PC-9 (cell line): Measurements from ENCODE around the gene TRIM24. TPM values are rescaled to one million over a fixed set of nuclear protein-coding genes. Genes with fewer than 3 reads are reported as not detected.

Experiments used
- BruUV-seq: library from RNA; stranded (reverse); fragments of 400-500 nt; replicated peaks from 2 replicates; lab custom pipeline; 2021; lab: Mats Ljungman, UMichigan
- CTCF ChIA-PET: fragments of 300-600 bp; sonication (Branson Sonifier 250); formaldehyde crosslinking; loops from one replicate; lab custom pipeline; 2022; ENCODE audit warnings: antibody characterized with exemption; lab: Charles Lee
- POLR2A ChIA-PET: fragments of 300-600 bp; sonication (Branson Sonifier 250); formaldehyde crosslinking; loops from one replicate; lab custom pipeline; 2022; ENCODE audit warnings: antibody characterized with exemption; ENCODE audit not compliant: unreplicated experiment; lab: Charles Lee
- DNase-seq, 2 experiments: peaks; one replicate each; pipeline versions ENCODE4 v3.0.0 to v3.0.0-alpha.2; 2015 to 2022; ENCODE audit warnings: mixed read lengths in 1 of 2
- H2AFZ ChIP-seq: fragments of 200-600 bp; sonication (generic); 2 replicates; pipeline ENCODE4 v1.8.1; 2017; ENCODE audit warnings: antibody characterized with exemption
- H3F3A ChIP-seq: fragments of 200-600 bp; sonication (generic); 2 replicates; pipeline ENCODE4 v1.8.1; 2017; ENCODE audit warnings: antibody characterized with exemption, mild to moderate bottlenecking, low read depth; ENCODE audit not compliant: insufficient read depth
- H3K27ac ChIP-seq: fragments of 200-600 bp; sonication (generic); 2 replicates; pipeline ENCODE4 v1.6.1; 2016; ENCODE audit warnings: mixed run types
- H3K27me3 ChIP-seq: fragments of 200-600 bp; sonication (generic); 2 replicates; pipeline ENCODE4 v1.6.1; 2016; ENCODE audit warnings: low read depth, mixed run types; ENCODE audit not compliant: insufficient read depth
- H3K36me3 ChIP-seq: fragments of 200-600 bp; sonication (generic); 2 replicates; pipeline ENCODE4 v1.6.1; 2016; ENCODE audit warnings: low read depth, mixed run types
- H3K4me1 ChIP-seq: fragments of 200-600 bp; sonication (generic); replicated peaks from 2 replicates; pipeline ENCODE4 v1.6.1; 2016; ENCODE audit warnings: mixed run types; ENCODE audit not compliant: insufficient read depth
- H3K4me2 ChIP-seq: fragments of 200-600 bp; sonication (generic); 2 replicates; pipeline ENCODE4 v1.6.1; 2017; ENCODE audit warnings: mixed run types
- H3K4me3 ChIP-seq: fragments of 200-600 bp; sonication (generic); 2 replicates; pipeline ENCODE4 v1.6.1; 2016; ENCODE audit warnings: mixed run types
- H3K79me2 ChIP-seq: fragments of 200-600 bp; sonication (generic); 2 replicates; pipeline ENCODE4 v1.6.1; 2017; ENCODE audit warnings: low read depth, mixed run types
- H3K9me2 ChIP-seq: fragments of 200-600 bp; sonication (generic); 2 replicates; pipeline ENCODE4 v1.8.1; 2017; ENCODE audit warnings: mild to moderate bottlenecking; ENCODE audit not compliant: insufficient read depth
- H3K9me3 ChIP-seq: fragments of 200-600 bp; sonication (generic); 2 replicates; pipeline ENCODE4 v1.8.1; 2016; ENCODE audit warnings: low read depth; ENCODE audit not compliant: insufficient read depth
- H4K20me1 ChIP-seq: fragments of 200-600 bp; sonication (generic); 2 replicates; pipeline ENCODE4 v1.8.1; 2017; ENCODE audit not compliant: insufficient read depth
- EZH2 ChIP-seq: fragments of 200-600 bp; sonication (generic); IDR thresholded peaks from 2 replicates; pipeline ENCODE4 v1.8.0; 2017; ENCODE audit warnings: antibody characterized with exemption, low read depth
- intact Hi-C: fragments of 100-400 bp; cut with micrococcal nuclease; formaldehyde crosslinking; loops from one replicate; pipeline ENCODE4 v1.10.0; 2022; ENCODE audit not compliant: unreplicated experiment
- total RNA-seq: library from RNA; stranded (reverse); gene quantifications from 2 replicates; pipeline ENCODE4 v1.2.3, GENCODE V29; 2021
- TF ChIP-seq, protein P1 (sequence below): fragments of 200-600 bp; sonication (generic); conservative IDR thresholded peaks from 2 replicates; pipeline ENCODE4 v1.6.1; 2017; ENCODE audit warnings: mixed run types, antibody characterized with exemption, mild to moderate bottlenecking, moderate library complexity

Gene TRIM24
- total RNA-seq, 1 experiment from 2014 or later, result 20.5 TPM

DNA sequence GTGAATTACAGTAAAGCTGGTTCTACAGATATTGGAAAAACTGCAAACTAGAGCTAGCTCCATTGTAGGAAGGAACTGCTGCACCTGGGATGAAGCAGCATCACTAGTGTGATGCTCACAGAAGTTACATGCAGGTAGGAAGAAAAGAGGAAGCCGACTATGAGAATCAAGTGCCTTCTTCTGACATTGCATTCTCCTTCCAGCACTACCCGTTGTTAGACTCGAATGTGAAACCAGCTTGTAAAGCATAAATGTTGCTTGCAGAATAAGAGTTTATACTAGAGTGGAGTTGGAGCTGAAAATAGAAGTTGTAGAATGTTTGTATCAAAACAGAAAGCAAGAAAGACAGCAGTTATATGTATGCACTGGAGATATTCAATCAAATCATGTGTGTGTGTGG, 49.9 kb downstream of the TRIM24 start:
- H3K27me3 ChIP-seq, result no peaks in the 10 kb centered on the region
- ChIA-PET CTCF (interaction anchor here (0.7 kb wide), 2 partner anchors 18 to 183 kb away, joined by 3 to 14 read pairs; no protein-coding TSS in a partner anchor), POLR2A (no interaction called here)
- no peaks in the 10 kb centered on the region for H4K20me1 ChIP-seq
- no TSS peak for BruUV-seq
- H3F3A ChIP-seq, result no peaks in the 10 kb centered on the region; the same call in 1 of the 2 replicates
- no peaks in the 10 kb centered on the region for H3K9me2 ChIP-seq
- intact Hi-C loops, result no loop called here
- no peak overlapping the region for H3K4me2 ChIP-seq
- H2AFZ ChIP-seq, result no peak overlapping the region
- no peaks in the 10 kb centered on the region; the same call in 1 of the 2 replicates for H3K9me3 ChIP-seq
- TF ChIP-seq EZH2, result no peak
- TF ChIP-seq, protein P1, sequence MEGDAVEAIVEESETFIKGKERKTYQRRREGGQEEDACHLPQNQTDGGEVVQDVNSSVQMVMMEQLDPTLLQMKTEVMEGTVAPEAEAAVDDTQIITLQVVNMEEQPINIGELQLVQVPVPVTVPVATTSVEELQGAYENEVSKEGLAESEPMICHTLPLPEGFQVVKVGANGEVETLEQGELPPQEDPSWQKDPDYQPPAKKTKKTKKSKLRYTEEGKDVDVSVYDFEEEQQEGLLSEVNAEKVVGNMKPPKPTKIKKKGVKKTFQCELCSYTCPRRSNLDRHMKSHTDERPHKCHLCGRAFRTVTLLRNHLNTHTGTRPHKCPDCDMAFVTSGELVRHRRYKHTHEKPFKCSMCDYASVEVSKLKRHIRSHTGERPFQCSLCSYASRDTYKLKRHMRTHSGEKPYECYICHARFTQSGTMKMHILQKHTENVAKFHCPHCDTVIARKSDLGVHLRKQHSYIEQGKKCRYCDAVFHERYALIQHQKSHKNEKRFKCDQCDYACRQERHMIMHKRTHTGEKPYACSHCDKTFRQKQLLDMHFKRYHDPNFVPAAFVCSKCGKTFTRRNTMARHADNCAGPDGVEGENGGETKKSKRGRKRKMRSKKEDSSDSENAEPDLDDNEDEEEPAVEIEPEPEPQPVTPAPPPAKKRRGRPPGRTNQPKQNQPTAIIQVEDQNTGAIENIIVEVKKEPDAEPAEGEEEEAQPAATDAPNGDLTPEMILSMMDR, result no peak
- H3K27ac ChIP-seq, result no peak overlapping the region
- no peaks in the 10 kb centered on the region for H3K4me1 ChIP-seq
- DNase-seq, result no peak
- H3K79me2 ChIP-seq, result peaks cover 6% of the 10 kb centered on the region; the same call in 1 of the 2 replicates
- no peak overlapping the region for H3K4me3 ChIP-seq
- H3K36me3 ChIP-seq, result peaks cover 17% of the 10 kb centered on the region; the same call in 1 of the 2 replicates

DNA sequence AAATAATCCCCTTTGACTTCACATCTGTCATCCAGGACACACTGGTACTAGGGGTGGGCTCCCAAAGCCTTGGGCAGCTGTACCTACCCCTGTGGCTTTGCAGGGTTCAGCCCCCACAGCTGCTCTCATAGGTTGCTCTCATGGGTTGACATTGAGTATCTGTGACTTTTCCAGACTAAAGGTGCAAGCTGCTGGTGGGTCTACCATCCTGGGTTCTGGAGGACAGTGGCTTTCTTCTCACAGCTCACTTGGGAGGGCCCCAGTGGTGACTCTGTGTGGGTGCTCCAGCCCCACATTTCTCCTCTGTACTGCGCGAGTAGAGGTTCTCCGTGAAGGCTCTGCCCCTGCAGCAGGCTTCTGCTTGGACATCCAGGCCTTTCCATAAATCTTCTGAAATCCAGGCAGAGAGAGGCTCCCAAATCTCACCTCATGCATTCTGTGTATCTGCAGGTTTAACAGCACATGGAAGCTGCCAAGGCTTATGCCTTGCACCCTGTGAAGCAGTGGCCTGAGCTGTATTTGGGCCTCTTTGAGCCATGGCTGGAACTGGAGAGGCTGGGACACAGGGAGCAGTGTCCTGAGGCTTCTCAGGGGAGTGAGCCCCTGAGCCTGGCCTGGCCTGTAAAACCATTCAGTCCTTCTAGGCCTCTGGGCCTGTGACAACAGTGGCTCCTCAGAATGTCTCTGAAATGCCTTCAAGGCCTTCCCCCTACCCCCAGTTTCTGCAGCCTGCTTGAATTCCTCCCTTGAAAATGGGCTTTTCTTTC, 52.2 kb downstream of the TRIM24 start:
- BruUV-seq, result no TSS peak
- no peak for DNase-seq
- Histone ChIP-seq H3K4me2 (no peak overlapping the region), H4K20me1 (no peaks in the 10 kb centered on the region), H3K79me2 (peaks cover 6% of the 10 kb centered on the region; the same call in 1 of the 2 replicates), H3K36me3 (peaks cover 22% of the 10 kb centered on the region; the same call in 1 of the 2 replicates), H3K9me2 (no peaks in the 10 kb centered on the region), H3F3A (no peaks in the 10 kb centered on the region; the same call in 1 of the 2 replicates), H3K9me3 (no peaks in the 10 kb centered on the region; the same call in 1 of the 2 replicates), H3K4me1 (no peaks in the 10 kb centered on the region), H3K27me3 (no peaks in the 10 kb centered on the region), H3K27ac (no peak overlapping the region), H2AFZ (no peak overlapping the region), H3K4me3 (no peak overlapping the region)
- ChIA-PET CTCF (no interaction called here), POLR2A (no interaction called here)
- intact Hi-C loops, result no loop called here
- TF ChIP-seq, protein P1, result no peak
- TF ChIP-seq EZH2, result no peak

DNA sequence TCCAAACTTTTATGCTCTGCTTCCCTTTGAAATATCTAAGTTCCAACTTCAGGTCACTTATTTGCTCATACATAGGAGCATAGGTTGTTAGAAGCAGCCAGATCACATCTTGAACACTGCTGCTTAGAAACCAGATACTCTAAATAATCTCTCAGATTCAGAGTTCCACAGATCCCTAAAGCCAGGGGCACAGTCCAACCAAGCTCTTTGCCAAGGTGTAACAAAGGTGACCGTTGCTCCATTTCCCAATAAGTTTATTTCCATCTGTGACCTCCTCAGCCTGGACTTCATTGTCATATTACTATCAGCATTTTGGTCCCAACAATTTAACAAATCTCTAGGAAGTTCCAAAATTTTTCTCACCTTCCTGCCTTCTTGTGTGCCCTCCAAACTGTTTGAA, 52.8 kb downstream of the TRIM24 start:
- no TSS peak for BruUV-seq
- CTCF ChIA-PET, result no interaction called here
- intact Hi-C loops, result no loop called here
- Histone ChIP-seq H3F3A (no peaks in the 10 kb centered on the region; the same call in 1 of the 2 replicates), H3K79me2 (peaks cover 6% of the 10 kb centered on the region; the same call in 1 of the 2 replicates), H3K4me1 (no peaks in the 10 kb centered on the region), H3K9me2 (no peaks in the 10 kb centered on the region), H3K36me3 (peaks cover 26% of the 10 kb centered on the region; the same call in 1 of the 2 replicates), H4K20me1 (no peaks in the 10 kb centered on the region), H3K9me3 (no peaks in the 10 kb centered on the region; the same call in 1 of the 2 replicates), H2AFZ (no peak overlapping the region), H3K27ac (no peak overlapping the region), H3K4me3 (no peak overlapping the region), H3K4me2 (no peak overlapping the region), H3K27me3 (no peaks in the 10 kb centered on the region)
- POLR2A ChIA-PET, result no interaction called here
- no peak for TF ChIP-seq EZH2
- TF ChIP-seq, protein P1, result no peak
- no peak for DNase-seq
